MCF 10A (cell line): Measurements from ENCODE around the gene POLR3A. TPM values are rescaled to one million over a fixed set of nuclear protein-coding genes. Genes with fewer than 3 reads are reported as not detected.

Experiments used
- BruUV-seq: library from RNA; stranded (reverse); fragments of 400-500 nt; replicated peaks from 2 replicates; lab custom pipeline; 2021; lab: Mats Ljungman, UMichigan
- CTCF ChIA-PET: fragments of 300-600 bp; sonication (Branson Sonifier 250); formaldehyde crosslinking; extraction: SDS; loops from one replicate; lab custom pipeline; 2021; ENCODE audit warnings: antibody characterized with exemption, inconsistent platforms; lab: Yijun Ruan, JAX
- POLR2A ChIA-PET: fragments of 300-600, 350-650 bp; sonication (Branson Sonifier 250); formaldehyde crosslinking; extraction: SDS; loops from one replicate; lab custom pipeline; 2020; ENCODE audit warnings: antibody characterized with exemption, inconsistent platforms; lab: Yijun Ruan, JAX
- DNase-seq: peaks from one replicate; pipeline ENCODE4 v3.0.0-alpha.2; 2018; ENCODE audit not compliant: unreplicated experiment
- H3K27ac Mint-ChIP-seq: one replicate; pipeline ENCODE4 v1.8.0; 2022; ENCODE audit warnings: mild to moderate bottlenecking, low read depth, mixed read lengths; ENCODE audit not compliant: unreplicated experiment
- H3K27me3 Mint-ChIP-seq: one replicate; pipeline ENCODE4 v1.8.0; 2022; ENCODE audit warnings: mixed read lengths; ENCODE audit not compliant: insufficient read depth, unreplicated experiment
- H3K36me3 Mint-ChIP-seq: one replicate; pipeline ENCODE4 v1.8.0; 2022; ENCODE audit warnings: mild to moderate bottlenecking, moderate library complexity, mixed read lengths; ENCODE audit not compliant: insufficient read depth, unreplicated experiment
- H3K4me1 Mint-ChIP-seq: one replicate; pipeline ENCODE4 v1.8.0; 2022; ENCODE audit warnings: mixed read lengths; ENCODE audit not compliant: insufficient read depth, unreplicated experiment
- H3K4me3 Mint-ChIP-seq: one replicate; pipeline ENCODE4 v1.8.0; 2022; ENCODE audit warnings: mild to moderate bottlenecking, moderate library complexity, mixed read lengths; ENCODE audit not compliant: unreplicated experiment
- H3K9me3 Mint-ChIP-seq: one replicate; pipeline ENCODE4 v1.8.0; 2022; ENCODE audit warnings: mixed read lengths; ENCODE audit not compliant: unreplicated experiment
- intact Hi-C: fragments of 100-400 bp; cut with micrococcal nuclease; formaldehyde crosslinking; loops from 2 replicates; pipeline ENCODE4 v1.14.1; 2022
- total RNA-seq: library from RNA; stranded (reverse); gene quantifications from 2 replicates; pipeline ENCODE4 v1.2.3, GENCODE V29; 2022
- TF ChIP-seq, protein P1 (sequence below): fragments of 200-600 bp; IDR thresholded peaks from one replicate; pipeline ENCODE4 v1.8.0; 2022; ENCODE audit warnings: antibody characterized with exemption, mild to moderate bottlenecking; ENCODE audit not compliant: unreplicated experiment

POLR3A gene
- total RNA-seq, 1 experiment from 2014 or later = 19.1 TPM

DNA sequence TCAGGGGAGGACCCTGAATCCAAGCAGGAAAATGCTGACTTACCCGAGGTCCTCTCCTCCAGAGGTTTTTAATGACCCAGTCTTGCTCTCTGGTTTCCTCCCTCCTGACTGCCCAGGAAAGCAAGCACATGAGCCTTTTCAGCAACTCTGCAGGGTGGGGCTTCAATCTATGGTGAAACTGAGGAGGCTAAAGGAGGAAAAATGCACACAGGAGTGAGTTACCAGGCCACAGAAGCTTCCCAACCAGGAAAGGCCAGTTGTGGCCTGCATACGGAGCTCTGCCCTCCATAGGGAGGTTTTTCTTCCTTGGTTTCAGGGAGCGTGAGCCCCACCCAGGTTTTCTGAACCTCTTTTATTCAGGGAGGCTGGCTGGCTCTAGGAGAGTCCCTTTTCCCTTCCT is 88.7 kb downstream of the POLR3A start:
- POLR2A ChIA-PET = interaction anchor here (1.2 to 2.9 kb wide), 5 partner anchors 11 to 71 kb away, joined by 4 to 14 read pairs (median 5); partner anchors contain the start of gene DLG5
- H3K36me3 Mint-ChIP-seq = peaks cover 6% of the 10 kb centered on the region
- BruUV-seq = no TSS peak
- CTCF ChIA-PET = interaction anchor here (1.0 kb wide), 1 partner anchor 34 kb away, joined by 3 read pairs; no protein-coding TSS in a partner anchor
- TF ChIP-seq, protein P1, sequence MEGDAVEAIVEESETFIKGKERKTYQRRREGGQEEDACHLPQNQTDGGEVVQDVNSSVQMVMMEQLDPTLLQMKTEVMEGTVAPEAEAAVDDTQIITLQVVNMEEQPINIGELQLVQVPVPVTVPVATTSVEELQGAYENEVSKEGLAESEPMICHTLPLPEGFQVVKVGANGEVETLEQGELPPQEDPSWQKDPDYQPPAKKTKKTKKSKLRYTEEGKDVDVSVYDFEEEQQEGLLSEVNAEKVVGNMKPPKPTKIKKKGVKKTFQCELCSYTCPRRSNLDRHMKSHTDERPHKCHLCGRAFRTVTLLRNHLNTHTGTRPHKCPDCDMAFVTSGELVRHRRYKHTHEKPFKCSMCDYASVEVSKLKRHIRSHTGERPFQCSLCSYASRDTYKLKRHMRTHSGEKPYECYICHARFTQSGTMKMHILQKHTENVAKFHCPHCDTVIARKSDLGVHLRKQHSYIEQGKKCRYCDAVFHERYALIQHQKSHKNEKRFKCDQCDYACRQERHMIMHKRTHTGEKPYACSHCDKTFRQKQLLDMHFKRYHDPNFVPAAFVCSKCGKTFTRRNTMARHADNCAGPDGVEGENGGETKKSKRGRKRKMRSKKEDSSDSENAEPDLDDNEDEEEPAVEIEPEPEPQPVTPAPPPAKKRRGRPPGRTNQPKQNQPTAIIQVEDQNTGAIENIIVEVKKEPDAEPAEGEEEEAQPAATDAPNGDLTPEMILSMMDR = no peak
- intact Hi-C loops = no loop called here
- DNase-seq = no peak
- H3K27me3 Mint-ChIP-seq = no peaks in the 10 kb centered on the region
- H3K9me3 Mint-ChIP-seq = no peaks in the 10 kb centered on the region
- no peak overlapping the region for H3K4me3 Mint-ChIP-seq
- peaks cover 35% of the 10 kb centered on the region for H3K4me1 Mint-ChIP-seq
- peak overlapping the region; percentile 77 for H3K27ac Mint-ChIP-seq

DNA sequence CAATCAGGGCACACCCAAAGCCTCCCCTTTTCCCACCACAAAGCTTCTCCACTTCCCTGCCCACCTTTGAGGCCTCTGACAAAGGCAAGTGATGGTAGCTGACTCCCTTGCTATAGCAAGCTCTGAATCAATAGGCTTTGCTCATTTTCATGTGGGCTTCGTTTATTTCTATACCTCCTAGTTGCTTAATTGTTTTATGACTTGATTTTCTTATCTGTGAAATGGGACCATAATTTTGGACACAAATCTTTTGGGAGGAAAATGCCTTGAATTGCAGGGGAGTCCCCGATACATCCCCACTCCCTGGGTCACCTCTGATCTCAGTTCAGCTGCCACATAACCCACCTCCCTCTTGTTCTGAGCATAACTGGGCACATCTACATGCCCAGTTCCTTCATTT is 89.1 kb downstream of the POLR3A start:
- Mint-ChIP-seq H3K9me3 (no peaks in the 10 kb centered on the region), H3K27me3 (no peaks in the 10 kb centered on the region), H3K36me3 (peaks cover 4% of the 10 kb centered on the region), H3K4me1 (peaks cover 31% of the 10 kb centered on the region), H3K27ac (peak overlapping the region; percentile 77), H3K4me3 (no peak overlapping the region)
- no peak for DNase-seq
- intact Hi-C loops = no loop called here
- TF ChIP-seq, protein P1 = no peak
- ChIA-PET POLR2A (interaction anchor here (1.2 to 2.9 kb wide), 5 partner anchors 11 to 70 kb away, joined by 4 to 14 read pairs (median 5); partner anchors contain the start of gene DLG5), CTCF (interaction anchor here (1.0 kb wide), 1 partner anchor 33 kb away, joined by 3 read pairs; no protein-coding TSS in a partner anchor)
- no TSS peak for BruUV-seq

DNA sequence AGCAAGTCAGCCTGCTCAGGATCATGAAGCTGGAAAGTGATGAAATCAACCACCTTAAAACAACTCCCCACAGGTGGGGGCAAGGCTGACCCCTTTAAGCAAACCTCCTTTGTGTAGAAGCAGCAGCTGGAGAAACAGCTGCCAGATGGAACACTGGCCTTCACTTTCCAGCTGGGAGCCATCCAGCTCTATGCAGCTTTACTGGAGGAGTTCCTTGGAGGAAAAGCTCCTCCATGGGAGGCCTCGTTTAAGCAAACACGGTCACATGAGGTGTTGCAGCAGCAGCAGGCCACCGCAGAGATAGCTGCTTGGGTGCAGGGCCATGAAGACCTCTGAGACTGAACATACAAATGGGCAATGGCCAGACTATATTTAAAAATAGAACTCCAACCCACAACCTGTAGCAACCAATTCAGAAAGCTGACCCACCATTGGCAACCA is 89.7 kb downstream of the POLR3A start:
- Mint-ChIP-seq H3K27me3 (no peaks in the 10 kb centered on the region), H3K9me3 (no peaks in the 10 kb centered on the region), H3K4me3 (no peak overlapping the region), H3K27ac (no peak overlapping the region), H3K4me1 (peaks cover 25% of the 10 kb centered on the region), H3K36me3 (no peaks in the 10 kb centered on the region)
- no TSS peak for BruUV-seq
- ChIA-PET CTCF (interaction anchor here (1.0 kb wide), 1 partner anchor 35 kb away, joined by 3 read pairs; no protein-coding TSS in a partner anchor), POLR2A (interaction anchor here (0.6 to 2.9 kb wide), 6 partner anchors 10 to 94 kb away, joined by 3 to 14 read pairs (median 4); partner anchors contain the start of gene DLG5)
- TF ChIP-seq, protein P1 = no peak
- no peak for DNase-seq
- intact Hi-C loops = no loop called here

DNA sequence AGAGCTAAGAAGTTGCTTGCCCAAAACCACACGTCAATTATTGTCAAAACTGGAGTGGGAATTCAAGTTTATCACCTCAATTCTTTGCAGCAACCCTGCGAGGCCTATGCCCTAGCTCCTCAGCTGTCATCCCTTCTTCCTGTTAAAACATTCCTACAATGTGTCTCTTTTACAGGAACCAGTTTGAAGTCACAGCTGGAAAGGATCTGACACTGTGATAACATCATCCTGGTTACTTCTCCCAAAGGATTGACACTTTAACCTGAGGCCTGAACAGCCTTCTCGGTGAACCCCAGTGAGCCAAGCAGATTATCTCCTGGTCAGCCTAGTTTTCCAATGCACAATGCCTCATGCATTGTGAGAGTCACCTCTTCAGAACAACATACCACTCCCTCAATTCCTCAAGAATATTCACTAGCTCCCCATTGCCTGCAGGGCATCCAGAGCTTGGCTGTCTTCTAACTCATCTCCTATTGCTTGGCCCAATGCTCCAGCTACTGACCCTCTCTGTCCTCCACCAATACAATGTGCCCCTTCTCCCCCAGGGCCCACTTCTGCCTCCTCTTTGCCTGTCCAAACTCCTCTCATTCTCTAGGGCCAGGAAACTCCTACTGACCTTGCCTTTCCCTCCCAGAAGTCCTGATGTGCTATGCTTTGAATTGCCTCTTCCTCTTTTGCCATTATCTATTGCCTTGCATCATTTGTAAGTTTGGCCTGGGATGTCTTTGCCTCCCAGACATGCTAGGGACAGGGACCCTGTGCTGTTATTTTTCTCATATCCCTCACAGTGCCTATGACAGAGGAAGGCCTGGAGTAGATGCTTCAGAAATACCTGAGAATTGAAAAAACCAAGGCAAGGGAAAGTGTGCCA is 92.4 kb downstream of the POLR3A start:
- intact Hi-C loops = no loop called here
- Mint-ChIP-seq H3K27ac (no peak overlapping the region), H3K4me1 (peaks cover 12% of the 10 kb centered on the region), H3K9me3 (no peaks in the 10 kb centered on the region), H3K36me3 (no peaks in the 10 kb centered on the region), H3K27me3 (no peaks in the 10 kb centered on the region), H3K4me3 (no peak overlapping the region)
- TF ChIP-seq, protein P1 = no peak
- CTCF ChIA-PET = interaction anchor here (0.6 kb wide), 1 partner anchor 38 kb away, joined by 3 read pairs; no protein-coding TSS in a partner anchor
- no peak for DNase-seq
- BruUV-seq = no TSS peak
- POLR2A ChIA-PET = interaction anchor here (0.6 to 1.5 kb wide), 4 partner anchors 9 to 235 kb away, joined by 3 to 5 read pairs (median 3); no protein-coding TSS in a partner anchor
